Lower leg skin (tissue), 3 donors: ENCODE data around the gene RNF227.

Experiments used
- POLR2A ChIP-seq, 2 donors: fragments of 450-650 bp; IDR thresholded peaks; one replicate each; pipeline ENCODE4 v1.6.1; 2016 to 2017; ENCODE audit warnings: antibody characterized with exemption in 2 of 2, mild to moderate bottlenecking in 1 of 2, moderate library complexity in 1 of 2
- TF ChIP-seq, protein P1 (sequence below), 3 donors: fragments of 450-650 bp; IDR thresholded peaks; one replicate each; pipeline ENCODE4 v1.5.1; 2016; ENCODE audit warnings: antibody characterized with exemption in 3 of 3, mild to moderate bottlenecking in 3 of 3, moderate library complexity in 2 of 3

DNA sequence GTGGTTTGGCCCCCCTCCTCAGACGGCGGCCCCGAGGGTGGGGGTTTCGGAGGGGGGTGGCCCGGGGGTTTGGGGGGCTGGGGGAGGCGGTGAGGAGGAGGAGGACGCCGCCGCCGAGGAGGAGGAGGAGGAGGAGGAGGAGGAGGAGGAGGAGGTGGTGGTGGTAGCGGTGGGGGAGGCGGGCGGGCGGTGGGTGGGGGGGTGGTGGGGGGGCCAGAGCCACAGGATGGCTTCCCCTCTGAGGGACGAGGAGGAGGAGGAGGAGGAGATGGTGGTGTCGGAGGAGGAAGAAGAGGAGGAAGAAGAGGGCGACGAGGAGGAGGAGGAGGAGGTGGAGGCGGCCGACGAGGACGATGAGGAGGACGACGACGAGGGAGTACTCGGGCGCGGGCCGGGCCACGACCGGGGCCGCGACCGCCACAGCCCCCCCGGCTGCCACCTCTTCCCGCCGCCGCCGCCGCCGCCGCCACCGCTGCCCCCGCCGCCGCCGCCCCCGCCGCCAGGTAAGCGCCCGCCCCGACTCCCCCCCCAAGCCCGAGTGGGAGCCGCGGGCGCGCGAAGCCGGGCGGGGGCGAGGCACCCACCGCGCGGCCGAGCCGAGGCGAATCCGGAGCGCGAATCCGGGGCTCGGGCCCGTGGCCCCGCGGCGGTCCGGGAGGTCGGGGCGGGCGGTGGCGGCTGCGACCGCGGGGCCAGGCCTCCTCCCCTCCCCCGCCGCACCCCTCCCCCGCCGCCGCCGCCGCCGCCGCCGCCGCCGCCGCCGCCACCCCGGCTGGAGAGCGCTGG lies 31.3 kb downstream of the RNF227 start:
- TF ChIP-seq POLR2A (IDR thresholded peaks at IDR 0.05), result no peak
- TF ChIP-seq, protein P1, sequence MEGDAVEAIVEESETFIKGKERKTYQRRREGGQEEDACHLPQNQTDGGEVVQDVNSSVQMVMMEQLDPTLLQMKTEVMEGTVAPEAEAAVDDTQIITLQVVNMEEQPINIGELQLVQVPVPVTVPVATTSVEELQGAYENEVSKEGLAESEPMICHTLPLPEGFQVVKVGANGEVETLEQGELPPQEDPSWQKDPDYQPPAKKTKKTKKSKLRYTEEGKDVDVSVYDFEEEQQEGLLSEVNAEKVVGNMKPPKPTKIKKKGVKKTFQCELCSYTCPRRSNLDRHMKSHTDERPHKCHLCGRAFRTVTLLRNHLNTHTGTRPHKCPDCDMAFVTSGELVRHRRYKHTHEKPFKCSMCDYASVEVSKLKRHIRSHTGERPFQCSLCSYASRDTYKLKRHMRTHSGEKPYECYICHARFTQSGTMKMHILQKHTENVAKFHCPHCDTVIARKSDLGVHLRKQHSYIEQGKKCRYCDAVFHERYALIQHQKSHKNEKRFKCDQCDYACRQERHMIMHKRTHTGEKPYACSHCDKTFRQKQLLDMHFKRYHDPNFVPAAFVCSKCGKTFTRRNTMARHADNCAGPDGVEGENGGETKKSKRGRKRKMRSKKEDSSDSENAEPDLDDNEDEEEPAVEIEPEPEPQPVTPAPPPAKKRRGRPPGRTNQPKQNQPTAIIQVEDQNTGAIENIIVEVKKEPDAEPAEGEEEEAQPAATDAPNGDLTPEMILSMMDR (IDR thresholded peaks at IDR 0.05), result no peak
